Esophagus squamous epithelium (tissue), 4 donors: ENCODE measurements around the gene CCRL2.

Experiments used
- POLR2A ChIP-seq, 4 donors: fragments of 450-650 bp; IDR thresholded peaks; one replicate each; pipeline ENCODE4 v1.6.1; 2017; ENCODE audit warnings: antibody characterized with exemption in 4 of 4, mild to moderate bottlenecking in 4 of 4, moderate library complexity in 3 of 4
- TF ChIP-seq, protein P1 (sequence below), 6 experiments: fragments of 450-650 bp in 4 of 6; fragments of 200-600 bp in 2 of 6; sonication (generic) in 2 of 6; IDR thresholded peaks; one replicate each; pipeline ENCODE4 v1.5.1; 2016 to 2019; ENCODE audit warnings: antibody characterized with exemption in 6 of 6, mild to moderate bottlenecking in 4 of 6, moderate library complexity in 4 of 6

DNA sequence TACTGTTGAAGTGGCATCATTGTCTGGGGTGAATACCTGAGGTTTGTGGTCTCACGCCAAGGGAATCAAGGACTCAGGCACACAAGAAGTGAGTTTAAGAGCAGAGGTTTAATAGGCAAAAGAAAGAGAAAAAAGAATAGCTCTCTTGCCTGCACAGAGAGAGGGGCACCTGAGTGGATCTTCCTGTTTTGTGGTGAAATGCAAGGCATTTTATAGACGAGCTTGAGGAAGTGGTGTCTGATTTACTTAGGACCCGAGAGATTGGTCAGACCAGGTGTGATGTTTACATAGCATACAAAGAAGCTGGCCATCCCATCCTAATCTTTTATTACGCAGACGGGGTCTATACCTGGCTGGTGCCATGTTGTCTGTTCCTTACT lies 23.1 kb upstream of the CCRL2 start:
- TF ChIP-seq POLR2A (IDR thresholded peaks at IDR 0.05) = no peak
- TF ChIP-seq, protein P1, sequence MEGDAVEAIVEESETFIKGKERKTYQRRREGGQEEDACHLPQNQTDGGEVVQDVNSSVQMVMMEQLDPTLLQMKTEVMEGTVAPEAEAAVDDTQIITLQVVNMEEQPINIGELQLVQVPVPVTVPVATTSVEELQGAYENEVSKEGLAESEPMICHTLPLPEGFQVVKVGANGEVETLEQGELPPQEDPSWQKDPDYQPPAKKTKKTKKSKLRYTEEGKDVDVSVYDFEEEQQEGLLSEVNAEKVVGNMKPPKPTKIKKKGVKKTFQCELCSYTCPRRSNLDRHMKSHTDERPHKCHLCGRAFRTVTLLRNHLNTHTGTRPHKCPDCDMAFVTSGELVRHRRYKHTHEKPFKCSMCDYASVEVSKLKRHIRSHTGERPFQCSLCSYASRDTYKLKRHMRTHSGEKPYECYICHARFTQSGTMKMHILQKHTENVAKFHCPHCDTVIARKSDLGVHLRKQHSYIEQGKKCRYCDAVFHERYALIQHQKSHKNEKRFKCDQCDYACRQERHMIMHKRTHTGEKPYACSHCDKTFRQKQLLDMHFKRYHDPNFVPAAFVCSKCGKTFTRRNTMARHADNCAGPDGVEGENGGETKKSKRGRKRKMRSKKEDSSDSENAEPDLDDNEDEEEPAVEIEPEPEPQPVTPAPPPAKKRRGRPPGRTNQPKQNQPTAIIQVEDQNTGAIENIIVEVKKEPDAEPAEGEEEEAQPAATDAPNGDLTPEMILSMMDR (IDR thresholded peaks at IDR 0.05) = no peak
